NCI-H69 (cell line): ENCODE measurements around the gene FBRSL1.
A peak's percentile ranks its signal among the peaks of the same experiment; 100 is the strongest.

Experiments used
- DNase-seq: peaks from one replicate; lab custom pipeline; 2025; lab: John Stamatoyannopoulos, UW

Gene FBRSL1

DNA sequence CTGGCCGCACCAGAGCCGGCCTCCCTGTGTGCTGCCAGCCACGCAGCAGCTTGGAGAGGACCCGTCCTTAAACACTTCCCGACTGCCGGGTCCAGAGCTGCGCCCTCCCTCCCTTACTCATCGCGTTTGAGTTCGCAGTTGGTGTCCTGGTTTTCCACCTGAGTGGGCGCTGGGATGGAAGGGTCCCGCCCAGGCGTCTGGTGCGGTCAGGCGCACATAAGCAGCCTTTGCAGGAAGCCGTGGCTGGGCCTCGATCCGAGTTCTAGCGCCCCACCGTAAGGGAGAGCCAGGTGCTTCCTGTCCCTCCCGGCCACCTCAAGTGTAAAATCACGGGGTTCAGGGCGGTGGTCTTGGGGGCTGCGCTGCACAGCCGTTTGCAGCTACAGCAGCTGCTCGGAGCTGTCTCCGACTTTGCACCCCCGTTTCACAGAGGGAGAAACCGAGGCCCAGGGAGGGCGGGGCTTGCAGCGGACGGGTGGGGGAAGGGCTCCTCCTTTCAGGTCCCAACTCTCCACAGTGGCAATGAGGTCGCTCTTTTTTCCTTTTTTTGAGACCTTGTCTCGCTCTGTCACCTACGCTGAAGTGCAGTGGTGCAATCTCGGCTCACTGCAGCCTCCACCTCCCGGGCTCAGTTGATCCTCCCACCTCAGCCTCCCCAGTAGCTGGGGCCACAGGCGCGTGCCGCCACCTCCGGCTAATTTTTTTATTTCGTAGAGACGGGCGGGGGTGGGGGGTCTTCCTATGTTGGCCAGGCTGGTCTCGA, 69.1 kb downstream of the FBRSL1 start:
- DNase-seq: peak; percentile 52

- peak; percentile 90 for DNase-seq
These were observed 69.9 kb downstream of the FBRSL1 start for GRCh38 chr12:132559652-132560363.

GRCh38 chr12:132560364-132560613, 70.3 kb downstream of the FBRSL1 start:
- peak; percentile 71 for DNase-seq

- DNase-seq: peak; percentile 93
These were observed 70.9 kb downstream of the FBRSL1 start for GRCh38 chr12:132560614-132561426.
